ENCODE measurements around the gene EHMT1.

- TF ChIP-seq PBX3 (IDR thresholded peaks at IDR 0.05) (no peak), E2F6 (IDR thresholded peaks at IDR 0.05; ENCODE audit: borderline replicate concordance, low read depth) (no peak)
Observed at GRCh38 chr9:137764981-137765380, 146.2 kb downstream of the EHMT1 start.

All from A549 (cell line).